Caki2 (cell line): ENCODE data around the gene APLNR. TPM values are rescaled to one million over a fixed set of nuclear protein-coding genes. Genes with fewer than 3 reads are reported as not detected.
"Not testable (repeated sequence)": the region's sequence is repeated elsewhere in the genome, so short reads cannot be mapped to it uniquely, and the experiment has no call there.

Experiments
- DNase-seq: peaks from one replicate; pipeline ENCODE4 v3.0.0-alpha.2; 2015; ENCODE audit warnings: low read depth
- in situ Hi-C: cut with HindIII; loops from 2 replicates; pipeline ENCODE4 v1.10.0; 2016; ENCODE audit warnings: low sequenced_read_pairs, low pct_unique_long_range_greater_than_20kb, mixed read lengths
- total RNA-seq: library from RNA; depleted of rRNA; stranded (reverse); fragments of >200 nt; shearing (Covaris generic); gene quantifications from 2 replicates; pipeline ENCODE4 v1.2.3, GENCODE V29; 2014; ENCODE audit warnings: low replicate concordance; rRNA removed

The APLNR gene
- total RNA-seq: not detected in 2 replicates

DNA sequence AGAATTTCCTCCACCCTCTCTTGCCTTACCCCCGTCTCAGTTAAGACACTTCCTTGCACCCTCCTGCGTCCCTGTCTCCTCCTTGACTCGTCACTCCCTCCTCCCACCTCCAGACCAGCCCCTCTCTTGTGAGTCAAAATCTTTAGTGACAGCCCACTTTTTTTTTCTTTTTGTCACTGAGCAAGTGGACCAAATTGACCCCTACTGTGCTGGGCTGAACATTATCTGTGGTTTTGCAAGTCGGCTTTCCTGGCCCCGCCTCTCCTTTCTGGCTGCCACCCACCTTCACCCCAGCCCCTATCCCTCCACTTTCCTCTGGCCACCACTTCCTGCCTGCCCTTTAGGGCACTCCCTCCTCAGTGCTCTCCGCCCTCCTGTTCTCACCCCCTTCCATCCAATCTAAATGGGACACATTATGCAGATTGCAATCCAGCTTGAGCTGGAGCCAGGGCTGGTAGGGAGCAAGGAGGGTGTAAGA is at the start of gene APLNR:
APLNR (minus strand) TSS at position 47 of the 478 bp plus-strand sequence. CDS start 246 bp downstream, outside the sequence.
- no peak for DNase-seq

DNA sequence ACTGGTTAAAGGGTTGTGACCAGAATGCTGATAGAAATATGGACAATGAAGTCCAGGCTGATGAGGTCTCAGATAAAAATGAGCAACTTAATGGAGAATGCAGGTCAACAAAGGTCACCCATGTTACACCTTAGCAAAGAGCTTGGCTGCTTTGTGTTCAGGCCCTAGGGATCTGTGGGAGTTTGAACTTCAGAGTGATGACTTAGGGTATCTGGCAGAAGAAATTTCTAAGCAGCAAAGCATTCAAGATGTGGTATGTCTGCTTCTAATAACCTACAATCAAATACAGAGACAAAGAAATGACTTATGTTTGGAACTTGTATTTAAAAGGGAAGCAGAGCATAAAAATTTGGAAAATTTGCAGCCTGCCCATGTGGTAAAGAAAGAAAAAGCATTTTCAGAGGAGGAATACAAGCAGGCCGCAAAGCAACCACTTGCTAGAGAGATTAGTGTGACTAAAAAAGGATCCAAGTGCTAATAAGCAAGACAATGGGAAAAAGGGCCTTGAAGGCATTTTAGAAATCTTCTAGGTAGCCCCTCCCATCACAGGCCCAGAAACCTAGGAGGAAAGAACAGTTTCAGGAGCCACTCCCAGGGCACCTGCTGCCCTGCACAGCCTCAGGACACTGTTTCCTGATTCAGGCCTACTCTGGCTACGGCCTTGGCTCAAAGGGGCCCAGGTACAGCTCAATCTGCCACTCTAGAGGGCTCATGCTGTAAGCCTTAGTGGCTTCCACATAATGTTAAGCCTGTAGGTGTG is 46.4 kb upstream of the APLNR start:
- in situ Hi-C loops: no loop called here
- no peak for DNase-seq

More for the DNA sequence above, at the start of gene APLNR:
- in situ Hi-C loops: no loop called here

GRCh38 chr11:57281546-57281945 is 44.5 kb upstream of the APLNR start:
- DNase-seq: not testable (repeated sequence)

DNA sequence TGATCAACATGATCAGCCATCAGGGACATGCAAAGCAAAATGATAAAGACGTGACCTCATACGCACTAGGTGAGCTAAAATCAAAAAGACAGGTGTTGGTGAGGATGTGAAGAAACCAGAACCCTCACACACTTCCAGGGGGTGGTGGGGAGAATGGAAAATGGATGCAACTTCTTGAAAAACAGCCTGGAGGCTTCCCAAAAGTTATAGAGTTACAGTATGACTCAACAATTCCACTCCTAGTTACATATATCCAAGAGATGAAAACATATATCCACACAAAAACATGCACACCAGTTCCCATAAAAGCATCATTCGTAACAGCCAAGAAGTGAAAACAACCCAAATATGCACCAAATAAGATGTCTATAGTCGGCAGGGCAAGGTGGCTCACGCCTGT is 42.1 kb upstream of the APLNR start:
- DNase-seq: no peak
- in situ Hi-C loops: no loop called here

More at GRCh38 chr11:57281546-57281945, 44.5 kb upstream of the APLNR start:
- in situ Hi-C loops: not testable (repeated sequence)

- in situ Hi-C loops: no loop called here
- DNase-seq: no peak
Measured at GRCh38 chr11:57278721-57279095, 41.7 kb upstream of the APLNR start.

DNA sequence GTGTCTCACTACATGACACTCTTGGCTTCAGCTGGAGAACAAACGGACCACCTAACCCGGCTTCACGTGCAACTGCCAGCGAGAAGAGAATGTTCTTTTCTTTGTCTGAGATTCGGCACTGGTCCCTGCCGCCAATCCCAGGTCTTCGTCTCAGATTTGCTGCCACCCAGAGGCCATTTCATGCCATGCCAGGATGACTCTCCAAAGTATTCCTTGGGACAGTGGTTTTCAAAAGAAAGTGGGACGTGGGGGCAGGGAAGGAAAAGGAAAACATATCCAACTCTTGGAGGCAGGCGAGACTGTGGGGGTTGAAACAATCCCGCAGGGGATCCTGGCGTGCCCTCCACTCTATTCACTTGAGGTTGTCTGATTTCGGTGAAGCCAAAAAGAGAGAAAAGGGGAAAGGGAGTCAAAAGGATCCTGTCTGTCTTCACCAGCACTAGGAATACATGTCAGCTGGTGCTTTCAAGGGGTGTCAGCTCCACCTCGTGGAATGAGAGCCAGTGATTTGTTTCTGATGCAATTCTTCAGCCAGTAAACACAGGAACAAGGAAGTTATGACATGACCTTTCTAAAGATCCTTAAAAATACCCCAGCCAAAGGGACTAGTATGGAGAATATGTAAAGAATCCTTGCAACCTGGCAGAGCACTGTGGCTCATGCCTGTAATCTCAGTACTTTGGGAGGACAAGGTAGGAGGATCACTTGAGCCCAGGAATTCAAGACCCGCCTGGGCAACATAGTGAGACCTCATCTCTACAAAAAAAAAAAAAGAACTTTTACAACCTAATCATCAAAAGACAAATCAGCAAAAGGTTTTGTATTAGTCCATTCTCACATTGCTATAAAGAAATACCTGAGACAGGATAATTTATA is 41.0 kb upstream of the APLNR start:
- in situ Hi-C loops: no loop called here
- DNase-seq: peak; percentile 70

DNA sequence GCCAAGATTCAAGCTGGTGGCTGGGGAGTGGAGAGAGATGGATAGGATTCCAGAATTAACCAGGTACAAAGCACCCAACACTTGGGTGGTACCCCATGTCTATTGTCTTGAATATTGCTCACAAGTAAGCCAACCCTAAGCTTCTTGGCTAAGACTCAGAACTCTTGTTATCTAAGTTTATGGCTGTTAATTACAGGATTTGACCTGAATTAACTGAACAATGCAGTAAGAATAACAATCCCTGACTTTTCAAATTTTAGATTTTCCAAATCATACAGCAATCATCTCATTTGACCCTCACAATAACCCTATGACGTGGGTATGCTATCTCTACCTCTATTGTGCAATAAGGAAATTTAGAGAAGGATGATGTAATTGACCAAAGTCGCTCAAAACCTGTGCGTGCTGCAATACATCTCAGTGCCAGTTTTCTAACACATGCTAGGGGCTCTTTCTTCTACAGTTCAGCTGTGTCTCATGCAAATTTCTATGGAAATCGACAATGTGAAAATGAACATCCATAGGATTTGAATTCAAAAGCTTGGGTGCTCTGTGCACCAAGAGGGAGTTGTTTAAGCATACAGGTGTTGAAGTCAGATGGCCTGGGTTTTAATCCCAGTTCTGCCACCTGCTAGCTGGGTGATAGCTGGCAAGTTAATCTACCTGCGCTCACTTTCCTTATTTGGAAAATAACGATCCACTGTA is 40.1 kb upstream of the APLNR start:
- in situ Hi-C loops: no loop called here
- DNase-seq: no peak

- in situ Hi-C loops: no loop called here
- DNase-seq: no peak
Measured at GRCh38 chr11:57276169-57276970, 39.3 kb upstream of the APLNR start.

- in situ Hi-C loops: no loop called here
- DNase-seq: no peak
Measured at GRCh38 chr11:57275582-57275981, 38.5 kb upstream of the APLNR start.

DNA sequence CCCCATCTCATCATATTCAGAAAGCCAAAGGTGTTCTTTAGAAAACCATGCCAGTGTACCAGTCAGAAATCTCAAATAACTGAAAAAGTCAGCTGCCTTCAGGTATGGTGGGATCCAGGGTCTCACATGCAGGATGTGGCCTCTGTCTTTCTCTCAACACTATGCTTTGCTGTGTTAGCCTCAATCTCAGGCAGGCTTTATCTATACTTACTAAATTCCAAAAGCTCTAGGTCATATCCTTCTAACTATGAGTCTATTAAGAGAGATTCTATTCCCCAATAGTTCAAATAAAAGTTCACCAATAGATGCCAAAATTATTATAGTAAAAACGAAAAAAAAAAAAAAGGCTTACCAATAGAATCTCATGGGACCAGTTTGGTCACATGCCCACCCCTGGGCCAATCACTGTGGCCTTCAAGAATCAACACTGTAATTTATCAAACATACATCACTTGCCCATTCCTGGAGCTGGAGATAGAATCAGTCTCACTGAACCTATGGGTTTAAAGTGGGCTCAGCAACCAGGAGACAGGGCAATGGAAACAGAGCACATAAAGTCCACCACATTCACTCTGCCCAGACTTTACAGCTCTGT is 38.0 kb upstream of the APLNR start:
- DNase-seq: no peak
- in situ Hi-C loops: no loop called here

- in situ Hi-C loops: no loop called here
- no peak for DNase-seq
Measured at GRCh38 chr11:57273448-57274058, 36.5 kb upstream of the APLNR start.

DNA sequence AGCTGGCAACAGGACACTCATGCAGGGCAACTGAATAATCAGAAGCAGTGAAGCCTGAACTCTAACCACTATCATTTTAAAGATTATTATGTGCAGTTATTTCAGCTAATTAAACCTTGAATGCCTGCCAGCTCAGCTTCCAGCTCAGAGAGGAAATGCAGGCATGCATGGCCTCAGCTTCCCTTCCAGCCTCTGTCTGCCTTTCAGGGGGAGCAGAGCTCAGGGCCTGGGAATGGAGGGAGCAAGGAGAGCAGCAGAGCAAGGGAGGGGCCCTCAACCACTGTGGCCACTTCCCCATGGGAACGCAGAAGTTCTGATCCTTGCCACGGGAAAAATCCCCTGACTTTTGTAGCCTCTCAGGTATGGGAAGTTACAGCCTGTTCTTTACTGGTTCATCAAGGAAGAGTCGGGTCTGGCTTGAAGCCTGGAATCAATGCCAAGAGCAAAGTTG is 32.5 kb upstream of the APLNR start:
- in situ Hi-C loops: no loop called here
- peak; percentile 34 for DNase-seq

DNA sequence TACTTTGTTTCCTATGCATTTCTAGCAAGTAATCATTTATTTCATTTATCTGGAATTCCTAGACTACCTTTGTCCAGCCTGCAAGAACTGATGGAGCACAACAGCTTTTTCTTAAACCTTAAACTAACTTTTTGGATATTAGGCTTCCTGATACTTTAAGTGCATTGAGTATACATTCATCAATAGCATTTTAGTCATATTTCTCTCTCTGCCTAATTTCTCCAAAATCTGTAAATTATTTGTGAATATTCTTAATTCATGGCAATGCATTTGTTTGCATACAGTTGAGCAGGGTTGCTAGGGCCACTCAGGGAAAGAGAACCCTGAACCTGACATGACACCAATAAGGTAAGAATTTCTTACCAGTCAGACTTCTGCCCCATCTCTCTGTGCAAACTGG is 29.1 kb upstream of the APLNR start:
- DNase-seq: no peak
- in situ Hi-C loops: no loop called here

GRCh38 chr11:57263351-57263750 is 26.3 kb upstream of the APLNR start:
- DNase-seq: no peak
- in situ Hi-C loops: no loop called here

DNA sequence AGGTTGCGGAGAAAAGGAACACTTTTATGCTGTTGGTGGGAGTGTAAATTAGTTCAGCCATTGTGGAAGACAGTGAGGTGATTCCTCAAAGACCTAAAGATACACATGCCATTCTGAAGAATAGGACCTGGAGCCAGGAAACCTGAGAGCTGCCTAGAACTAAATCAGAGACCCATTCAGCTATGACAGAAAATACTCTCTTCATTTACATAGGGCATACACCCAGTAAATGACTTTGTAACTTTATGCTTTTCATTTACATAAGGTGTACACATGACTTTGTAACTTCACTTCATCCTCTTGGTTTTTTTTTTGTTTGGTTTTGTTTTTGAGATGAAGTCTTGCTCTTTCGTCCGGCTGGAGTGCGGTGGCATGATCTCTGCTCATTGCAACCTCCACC is 25.1 kb upstream of the APLNR start:
- no peak for DNase-seq
- in situ Hi-C loops: no loop called here

DNA sequence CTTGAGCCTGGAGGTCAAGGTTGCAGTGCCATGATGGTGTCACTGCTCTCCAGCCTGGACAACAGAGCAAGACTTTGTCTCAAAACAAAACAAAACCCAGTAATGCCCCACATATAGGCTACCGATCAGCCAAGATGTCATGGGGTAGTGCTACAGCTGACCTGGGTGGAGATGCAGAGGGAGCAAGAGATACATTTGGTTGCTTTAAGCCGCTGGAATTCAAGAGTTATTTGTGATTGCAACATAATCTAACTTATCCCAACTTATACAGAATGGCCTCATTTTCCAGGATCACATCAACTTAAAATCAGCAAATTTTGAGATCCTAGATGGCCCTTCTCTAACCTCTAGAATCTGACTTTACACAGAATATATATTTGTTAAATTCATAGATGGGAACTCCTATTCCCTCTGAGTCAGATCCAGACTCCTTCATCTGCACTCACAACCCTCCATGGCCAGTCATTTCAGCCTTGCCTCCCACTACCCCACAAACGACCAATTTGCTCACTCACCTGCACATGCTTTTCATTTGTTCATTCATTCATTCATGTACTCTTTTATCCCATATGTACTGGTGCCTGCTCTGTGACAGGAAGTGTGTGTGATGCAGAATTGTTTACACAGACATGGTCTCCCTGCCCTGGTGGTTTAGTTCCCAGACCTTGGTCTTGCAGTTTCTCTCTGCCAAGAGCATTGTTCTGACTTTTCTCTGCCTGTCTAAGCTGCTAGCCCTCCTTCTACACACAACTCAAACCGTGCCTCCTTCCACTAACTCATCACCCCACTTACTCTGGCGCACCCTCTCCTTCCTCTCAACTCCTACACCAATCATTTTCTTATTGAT is 24.1 kb upstream of the APLNR start:
- in situ Hi-C loops: no loop called here

More for the DNA sequence above, 24.1 kb upstream of the APLNR start:
- no peak for DNase-seq
